Liver (tissue), 9 donors: ENCODE data around the gene ANKRD42. TPM values are rescaled to one million over a fixed set of nuclear protein-coding genes. Genes with fewer than 3 reads are reported as not detected.

Experiments
- DNase-seq: peaks from one replicate; pipeline ENCODE4 v3.0.0-alpha.2; 2017; ENCODE audit warnings: low spot score
- H3K27ac ChIP-seq, 2 donors: one replicate each; pipeline ENCODE4 v1.7.0; 2013; ENCODE audit warnings: inconsistent platforms in 2 of 2, low read length in 2 of 2, control low read depth in 1 of 2, low read depth in 1 of 2, mild to moderate bottlenecking in 1 of 2
- H3K27me3 ChIP-seq, 4 donors: one replicate each; pipeline versions ENCODE4 v1.6.1 to v1.7.0; 2013; ENCODE audit warnings: low read length in 3 of 4, inconsistent platforms in 1 of 4, mild to moderate bottlenecking in 1 of 4, moderate library complexity in 1 of 4; ENCODE audit not compliant: control insufficient read depth in 4 of 4, insufficient read depth in 4 of 4
- H3K36me3 ChIP-seq, 4 donors: one replicate each; pipeline versions ENCODE4 v1.6.1 to v1.7.0; 2013; ENCODE audit warnings: low read length in 3 of 4, mild to moderate bottlenecking in 3 of 4, low read depth in 1 of 4, moderate library complexity in 1 of 4; ENCODE audit not compliant: control insufficient read depth in 4 of 4, insufficient read depth in 3 of 4
- H3K4me1 ChIP-seq, 4 donors: one replicate each; pipeline versions ENCODE4 v1.6.1 to v1.7.0; 2013; ENCODE audit warnings: low read length in 3 of 4, mild to moderate bottlenecking in 3 of 4, moderate library complexity in 1 of 4; ENCODE audit not compliant: control insufficient read depth in 4 of 4, insufficient read depth in 4 of 4
- H3K4me3 ChIP-seq, 3 donors: one replicate each; pipeline versions ENCODE4 v1.6.1 to v1.7.0; 2013; ENCODE audit warnings: low read length in 3 of 3, control low read depth in 1 of 3, low read depth in 1 of 3, mild to moderate bottlenecking in 1 of 3
- H3K9ac ChIP-seq, 2 donors: one replicate each; pipeline ENCODE4 v1.7.0; 2013; ENCODE audit warnings: low read length in 2 of 2, mild to moderate bottlenecking in 2 of 2, moderate library complexity in 2 of 2, control low read depth in 1 of 2, low read depth in 1 of 2
- H3K9me3 ChIP-seq, 4 donors: one replicate each; pipeline versions ENCODE4 v1.6.1 to v1.7.0; 2013; ENCODE audit warnings: low read length in 3 of 4; ENCODE audit not compliant: control insufficient read depth in 4 of 4
- ATF3 ChIP-seq: IDR thresholded peaks from 2 replicates; pipeline ENCODE4 v1.6.1; 2016; ENCODE audit warnings: antibody characterized with exemption
- CTCF ChIP-seq: fragments of 150-350 bp; IDR thresholded peaks from 2 replicates; pipeline ENCODE4 v1.5.1; 2017; ENCODE audit warnings: improper control_type of control experiment, low read depth, low read length; ENCODE audit not compliant: missing input control
- EGR1 ChIP-seq, 2 donors: IDR thresholded peaks; 2 replicates each; pipeline ENCODE4 v1.6.1; 2016 to 2018; ENCODE audit warnings: antibody characterized with exemption in 2 of 2, low read depth in 2 of 2
- FOXA1 ChIP-seq: IDR thresholded peaks from 2 replicates; pipeline ENCODE4 v1.6.1; 2016; ENCODE audit warnings: antibody characterized with exemption
- FOXA2 ChIP-seq: IDR thresholded peaks from 2 replicates; pipeline ENCODE4 v1.6.1; 2016; ENCODE audit warnings: antibody characterized with exemption
- GABPA ChIP-seq, 2 donors: IDR thresholded peaks in 1 of 2; conservative IDR thresholded peaks in 1 of 2; 2 replicates each; pipeline ENCODE4 v1.6.1; 2016; ENCODE audit warnings: antibody characterized with exemption in 2 of 2, mild to moderate bottlenecking in 1 of 2, moderate library complexity in 1 of 2
- HNF4A ChIP-seq, 2 donors: conservative IDR thresholded peaks; 2 replicates each; pipeline ENCODE4 v1.6.1; 2016; ENCODE audit warnings: antibody characterized with exemption in 2 of 2, mild to moderate bottlenecking in 2 of 2
- HNF4G ChIP-seq: IDR thresholded peaks from 2 replicates; pipeline ENCODE4 v1.6.1; 2016; ENCODE audit warnings: antibody characterized with exemption
- MAX ChIP-seq: IDR thresholded peaks from 2 replicates; pipeline ENCODE4 v1.6.1; 2016; ENCODE audit warnings: antibody characterized with exemption
- RAD21 ChIP-seq, 2 donors: IDR thresholded peaks; 2 replicates each; pipeline ENCODE4 v1.6.1; 2016; ENCODE audit warnings: antibody characterized with exemption in 2 of 2, mild to moderate bottlenecking in 2 of 2
- REST ChIP-seq: IDR thresholded peaks from 2 replicates; pipeline ENCODE4 v1.6.1; 2016; ENCODE audit warnings: antibody characterized with exemption, mild to moderate bottlenecking
- RXRA ChIP-seq, 2 donors: IDR thresholded peaks; 2 replicates each; pipeline ENCODE4 v1.6.1; 2017 to 2018; ENCODE audit warnings: antibody characterized with exemption in 2 of 2, mild to moderate bottlenecking in 1 of 2
- SP1 ChIP-seq: IDR thresholded peaks from 2 replicates; pipeline ENCODE4 v1.6.1; 2018; ENCODE audit warnings: antibody characterized with exemption, mild to moderate bottlenecking
- TAF1 ChIP-seq: conservative IDR thresholded peaks from 2 replicates; pipeline ENCODE4 v1.6.1; 2016; ENCODE audit warnings: antibody characterized with exemption, mild to moderate bottlenecking
- YY1 ChIP-seq: IDR thresholded peaks from 2 replicates; pipeline ENCODE4 v1.6.1; 2016; ENCODE audit warnings: antibody characterized with exemption, mild to moderate bottlenecking
- ZBTB33 ChIP-seq: IDR thresholded peaks from 2 replicates; pipeline ENCODE4 v1.6.1; 2016; ENCODE audit warnings: antibody characterized with exemption
- WGBS: extraction: QIAGEN DNeasy Blood & Tissue Kit; methylation state at CpG from one replicate; pipeline ENCODE4 v1.1.7; 2013; 5-methylcytosine and 5-hydroxymethylcytosine counted together
- polyA plus RNA-seq, 2 donors: library from polyadenylated mRNA; stranded (reverse) in 1 of 2; unstranded in 1 of 2; fragments of 200-250 nt in 1 of 2; fragments of >200 nt in 1 of 2; fragmentation: Nextera tagmentation in 1 of 2; extraction: Ambion mirVana in 1 of 2; gene quantifications; one replicate each; pipeline versions ENCODE4 v1.2.1 to v1.2.3, GENCODE V29; 2013 to 2015
- total RNA-seq, 2 donors: library from RNA; depleted of rRNA; stranded (reverse); fragments of >200 nt; gene quantifications; one replicate each; pipeline ENCODE4 v1.2.3, GENCODE V29; 2014
- donor health status: healthy.
- donor health status: healthy.
- donor health status: healthy.
- donor health status: healthy.
- donor health status: healthy.

ANKRD42 gene
- total and polyA plus RNA-seq, 4 donors: 2.0 to 4.9 (median 2.4) TPM

GRCh38 chr11:83195649-83196048, 2.1 kb downstream of the ANKRD42 start:
- Histone ChIP-seq H3K36me3 (peaks cover 0 to 11% (median 2%) of the 10 kb centered on the region in 4 donors), H3K9me3 (no peaks in the 10 kb centered on the region), H3K27ac (no peak overlapping the region), H3K9ac (no peak overlapping the region), H3K4me3 (no peak overlapping the region), H3K4me1 (peaks cover 6 to 24% (median 15%) of the 10 kb centered on the region in 4 donors), H3K27me3 (no peaks in the 10 kb centered on the region)
- 98% methylated on average over 8 of the region's 8 CpGs for WGBS
- no peak for DNase-seq
- TF ChIP-seq RAD21 (IDR thresholded peaks at IDR 0.05): no peak
- no peak for TF ChIP-seq REST
- no peak for TF ChIP-seq GABPA (IDR thresholded peaks at IDR 0.05 in 1 of 2, conservative IDR thresholded peaks at IDR 0.05 in 1 of 2)
- no peak for TF ChIP-seq TAF1
- no peak for TF ChIP-seq RXRA (IDR thresholded peaks at IDR 0.05)
- TF ChIP-seq EGR1 (IDR thresholded peaks at IDR 0.05; ENCODE audit: low read depth in 2 of 2): no peak
- TF ChIP-seq SP1: no peak
- no peak for TF ChIP-seq YY1
- no peak for TF ChIP-seq FOXA1
- no peak for TF ChIP-seq CTCF
- TF ChIP-seq HNF4G: no peak
- TF ChIP-seq HNF4A (conservative IDR thresholded peaks at IDR 0.05): no peak
- no peak for TF ChIP-seq ZBTB33
- no peak for TF ChIP-seq MAX
- no peak for TF ChIP-seq ATF3
- no peak for TF ChIP-seq FOXA2

- Histone ChIP-seq H3K4me1 (peaks cover 1 to 5% (median 2%) of the 10 kb centered on the region in 4 donors), H3K36me3 (peaks cover 0 to 2% (median 0%) of the 10 kb centered on the region in 4 donors), H3K27me3 (no peaks in the 10 kb centered on the region), H3K4me3 (no peak overlapping the region), H3K9me3 (no peaks in the 10 kb centered on the region), H3K27ac (no peak overlapping the region), H3K9ac (no peak overlapping the region)
- DNase-seq: no peak
- WGBS: 99% methylated on average over 1 of the region's 1 CpG
- TF ChIP-seq FOXA1: no peak
- TF ChIP-seq HNF4G: no peak
- TF ChIP-seq RAD21 (IDR thresholded peaks at IDR 0.05): no peak
- TF ChIP-seq EGR1 (IDR thresholded peaks at IDR 0.05; ENCODE audit: low read depth in 2 of 2): no peak
- TF ChIP-seq TAF1: no peak
These were observed 6.5 kb downstream of the ANKRD42 start for GRCh38 chr11:83200035-83200434.
